ENCODE results near the gene ADCY1. TPM values are rescaled to one million over a fixed set of nuclear protein-coding genes. Genes with fewer than 3 reads are reported as not detected.

Gene ADCY1
- total RNA-seq, 1 donor from 2014 or later = 19.0 TPM

- H3K9me3 Mint-ChIP-seq = no peaks in the 10 kb centered on the region
- H3K4me3 Mint-ChIP-seq = no peak overlapping the region
- H3K36me3 Mint-ChIP-seq = no peaks in the 10 kb centered on the region
- no peaks in the 10 kb centered on the region for H3K4me1 Mint-ChIP-seq (ENCODE audit: unreplicated experiment)
- TF ChIP-seq, protein P1, sequence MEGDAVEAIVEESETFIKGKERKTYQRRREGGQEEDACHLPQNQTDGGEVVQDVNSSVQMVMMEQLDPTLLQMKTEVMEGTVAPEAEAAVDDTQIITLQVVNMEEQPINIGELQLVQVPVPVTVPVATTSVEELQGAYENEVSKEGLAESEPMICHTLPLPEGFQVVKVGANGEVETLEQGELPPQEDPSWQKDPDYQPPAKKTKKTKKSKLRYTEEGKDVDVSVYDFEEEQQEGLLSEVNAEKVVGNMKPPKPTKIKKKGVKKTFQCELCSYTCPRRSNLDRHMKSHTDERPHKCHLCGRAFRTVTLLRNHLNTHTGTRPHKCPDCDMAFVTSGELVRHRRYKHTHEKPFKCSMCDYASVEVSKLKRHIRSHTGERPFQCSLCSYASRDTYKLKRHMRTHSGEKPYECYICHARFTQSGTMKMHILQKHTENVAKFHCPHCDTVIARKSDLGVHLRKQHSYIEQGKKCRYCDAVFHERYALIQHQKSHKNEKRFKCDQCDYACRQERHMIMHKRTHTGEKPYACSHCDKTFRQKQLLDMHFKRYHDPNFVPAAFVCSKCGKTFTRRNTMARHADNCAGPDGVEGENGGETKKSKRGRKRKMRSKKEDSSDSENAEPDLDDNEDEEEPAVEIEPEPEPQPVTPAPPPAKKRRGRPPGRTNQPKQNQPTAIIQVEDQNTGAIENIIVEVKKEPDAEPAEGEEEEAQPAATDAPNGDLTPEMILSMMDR (conservative IDR thresholded peaks at IDR 0.05) = no peak
- H3K27me3 Mint-ChIP-seq = no peaks in the 10 kb centered on the region
- no peak overlapping the region for H3K27ac Mint-ChIP-seq
- no peak for DNase-seq (ENCODE audit: extremely low spot score, unreplicated experiment)
These were observed 138.9 kb downstream of the ADCY1 start for GRCh38 chr7:45712872-45713668.

DNA sequence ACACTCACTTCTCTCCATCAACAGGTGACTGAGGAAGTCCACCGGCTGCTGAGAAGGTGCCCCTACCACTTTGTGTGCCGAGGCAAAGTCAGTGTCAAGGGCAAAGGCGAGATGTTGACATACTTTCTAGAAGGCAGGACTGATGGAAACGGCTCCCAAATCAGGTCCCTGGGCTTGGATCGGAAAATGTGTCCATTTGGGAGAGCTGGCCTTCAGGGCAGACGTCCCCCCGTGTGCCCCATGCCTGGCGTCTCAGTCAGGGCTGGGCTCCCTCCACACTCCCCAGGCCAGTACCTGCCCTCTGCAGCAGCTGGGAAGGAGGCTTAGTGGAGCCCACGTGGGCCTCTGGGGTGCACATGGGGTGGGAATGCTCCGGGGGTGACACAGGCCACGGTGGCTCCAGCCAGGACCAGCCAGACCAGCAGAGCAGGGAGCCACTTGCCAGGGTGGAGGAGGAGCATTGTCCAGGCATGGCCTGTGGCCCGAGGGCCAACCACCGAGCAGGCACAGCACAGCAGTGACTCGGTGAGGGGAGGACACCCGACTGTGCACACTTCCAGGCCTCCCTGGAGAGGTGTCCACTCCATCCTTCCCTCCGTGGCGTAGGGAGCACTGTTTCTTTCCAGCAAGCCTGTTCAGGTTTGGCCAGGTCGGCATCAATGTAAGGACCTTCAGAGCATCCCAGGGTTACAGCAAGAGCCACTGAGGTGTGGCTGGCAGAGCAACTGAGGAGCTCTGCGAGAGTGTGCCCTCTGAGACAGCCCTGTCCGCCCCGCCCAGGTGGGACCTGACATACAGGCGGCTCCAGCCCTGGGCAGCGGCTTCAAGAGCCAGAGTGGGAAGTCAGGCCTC lies 139.7 kb downstream of the ADCY1 start:
- Mint-ChIP-seq H3K4me3 (no peak overlapping the region), H3K36me3 (no peaks in the 10 kb centered on the region)

DNA sequence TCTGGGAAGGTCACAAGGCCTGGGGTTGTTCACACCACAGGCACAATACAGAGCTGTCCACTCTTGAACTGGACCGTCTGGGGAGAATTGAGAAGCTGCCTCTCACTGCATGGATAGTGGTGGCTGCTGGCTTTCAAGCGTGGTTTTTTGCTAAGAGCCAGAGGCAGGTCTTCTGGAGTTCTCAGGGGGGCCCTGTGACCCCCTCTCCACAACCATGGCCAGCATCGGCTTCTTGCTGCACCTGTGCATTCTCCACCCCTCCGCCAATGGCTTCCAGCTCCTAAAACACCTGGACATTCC lies 140.3 kb downstream of the ADCY1 start:
- DNase-seq (ENCODE audit: extremely low spot score, unreplicated experiment) = no peak
- TF ChIP-seq, protein P1 (conservative IDR thresholded peaks at IDR 0.05) = no peak
- no peak overlapping the region for H3K4me3 Mint-ChIP-seq
- no peaks in the 10 kb centered on the region for H3K36me3 Mint-ChIP-seq
- H3K27ac Mint-ChIP-seq = no peak overlapping the region
- no peaks in the 10 kb centered on the region for H3K9me3 Mint-ChIP-seq
- H3K27me3 Mint-ChIP-seq = no peaks in the 10 kb centered on the region
- no peaks in the 10 kb centered on the region for H3K4me1 Mint-ChIP-seq (ENCODE audit: unreplicated experiment)

More for the DNA sequence above, 139.7 kb downstream of the ADCY1 start:
- DNase-seq (ENCODE audit: extremely low spot score, unreplicated experiment) = no peak
- Mint-ChIP-seq H3K27ac (no peak overlapping the region), H3K9me3 (no peaks in the 10 kb centered on the region), H3K27me3 (no peaks in the 10 kb centered on the region), H3K4me1 (ENCODE audit: unreplicated experiment) (no peaks in the 10 kb centered on the region)
- TF ChIP-seq, protein P1 (conservative IDR thresholded peaks at IDR 0.05) = no peak

DNA sequence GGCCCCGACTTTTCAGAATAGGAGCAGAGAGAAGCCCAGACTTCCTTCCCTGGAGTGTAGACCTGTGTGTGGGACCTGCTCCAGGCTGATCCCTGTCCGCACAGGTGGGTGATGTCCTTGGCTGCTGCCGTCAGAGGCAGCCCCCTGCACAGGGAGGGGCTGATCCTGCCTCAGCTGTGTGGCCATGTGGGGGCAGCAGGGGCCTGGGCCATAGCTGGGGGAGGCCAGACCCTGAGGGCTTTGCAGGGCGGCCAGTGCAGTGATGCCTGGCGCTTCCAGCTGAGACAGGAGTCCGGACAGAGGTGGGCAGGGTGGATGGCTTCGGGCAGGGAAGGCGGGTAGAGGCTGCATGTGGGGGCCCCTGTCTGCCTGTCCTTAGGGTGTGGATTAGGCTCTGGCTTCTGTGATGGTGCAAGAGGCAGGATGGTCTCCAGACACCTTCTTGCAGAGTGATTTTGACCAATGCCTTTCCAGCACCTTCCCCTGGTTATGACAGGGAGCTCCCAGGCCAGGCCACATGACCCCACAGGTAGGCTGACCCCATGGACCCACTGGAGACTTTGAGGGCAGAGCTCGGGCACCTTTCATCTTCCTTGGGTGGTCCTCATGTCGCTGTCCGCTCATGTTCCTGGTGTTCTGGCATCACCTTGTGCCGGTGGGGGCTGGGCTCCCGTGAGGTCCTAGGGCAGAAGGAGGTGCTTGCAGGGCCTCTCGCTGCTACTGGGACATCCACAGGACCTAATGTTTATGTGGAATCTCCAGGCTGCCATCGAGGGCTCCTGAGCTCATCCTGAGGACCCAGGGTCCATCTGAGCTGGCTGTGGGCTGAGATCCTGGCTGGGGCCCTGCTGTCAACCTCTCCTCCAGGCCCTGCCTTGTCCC lies 141.5 kb downstream of the ADCY1 start:
- Mint-ChIP-seq H3K9me3 (no peaks in the 10 kb centered on the region), H3K27me3 (no peaks in the 10 kb centered on the region), H3K4me1 (ENCODE audit: unreplicated experiment) (no peaks in the 10 kb centered on the region), H3K27ac (no peak overlapping the region), H3K36me3 (no peaks in the 10 kb centered on the region), H3K4me3 (no peak overlapping the region)
- DNase-seq (ENCODE audit: extremely low spot score, unreplicated experiment) = no peak
- TF ChIP-seq, protein P1 (conservative IDR thresholded peaks at IDR 0.05) = no peak

- DNase-seq (ENCODE audit: extremely low spot score, unreplicated experiment) = no peak
- TF ChIP-seq, protein P1 (conservative IDR thresholded peaks at IDR 0.05) = no peak
- Mint-ChIP-seq H3K27ac (no peak overlapping the region), H3K4me3 (no peak overlapping the region), H3K27me3 (no peaks in the 10 kb centered on the region), H3K4me1 (ENCODE audit: unreplicated experiment) (peaks cover 4% of the 10 kb centered on the region), H3K9me3 (no peaks in the 10 kb centered on the region), H3K36me3 (no peaks in the 10 kb centered on the region)
These were observed 142.4 kb downstream of the ADCY1 start for GRCh38 chr7:45716380-45717203.
